ENCODE measurements around the gene AKAP14.

GRCh38 chrX:119945481-119945880 is 49.8 kb downstream of the AKAP14 start:
- TF ChIP-seq CTCF (conservative IDR thresholded peaks at IDR 0.05; ENCODE audit: low read depth in 2 of 2): no peak
- TF ChIP-seq CREB1 (CRISPR knock-in tag; IDR thresholded peaks at IDR 0.05; ENCODE audit: low read depth): no peak
- TF ChIP-seq EZH2phosphoT487 (IDR thresholded peaks at IDR 0.05; ENCODE audit: unreplicated experiment): no peak
- TF ChIP-seq EZH2 (IDR thresholded peaks at IDR 0.05; ENCODE audit: low read depth, unreplicated experiment): no peak
